Measurements from ENCODE around the gene PDK2. TPM values are rescaled to one million over a fixed set of nuclear protein-coding genes. Genes with fewer than 3 reads are reported as not detected.

PDK2 gene
- total RNA-seq, 1 donor from 2014 or later: 12.6 TPM

- Histone ChIP-seq H2AFZ (replicated peaks) (no peak overlapping the region), H4K20me1 (ENCODE audit: low read depth) (peaks cover 4% of the 10 kb centered on the region), H3K27ac (no peak overlapping the region), H3K4me1 (peaks cover 11% of the 10 kb centered on the region), H3K4me2 (no peak overlapping the region), H3K79me2 (ENCODE audit: low read depth) (no peaks in the 10 kb centered on the region), H3K4me3 (no peak overlapping the region), H3K27me3 (no peaks in the 10 kb centered on the region), H3K36me3 (no peaks in the 10 kb centered on the region), H3K9ac (no peak overlapping the region), H3F3A (ENCODE audit: low read depth) (peaks cover 11% of the 10 kb centered on the region), H3K9me3 (ENCODE audit: low read depth) (no peaks in the 10 kb centered on the region)
- Mint-ChIP-seq H3K4me1 (peaks cover 27% of the 10 kb centered on the region), H3K36me3 (peaks cover 10% of the 10 kb centered on the region), H3K27ac (no peak overlapping the region), H3K4me3 (no peak overlapping the region), H3K9me3 (no peaks in the 10 kb centered on the region), H3K27me3 (ENCODE audit: insufficient read depth, low read depth) (peaks cover 9% of the 10 kb centered on the region)
- TF ChIP-seq EZH2phosphoT487 (IDR thresholded peaks at IDR 0.05) (no peak), EZH2 (IDR thresholded peaks at IDR 0.05) (no peak), CTCF (IDR thresholded peaks at IDR 0.05) (no peak)
- no peak for DNase-seq (ENCODE audit: low spot score)
Measured at GRCh38 chr17:50107790-50108414, 12.8 kb downstream of the PDK2 start.

- Histone ChIP-seq H4K20me1 (ENCODE audit: low read depth) (peaks cover 4% of the 10 kb centered on the region), H3K79me2 (ENCODE audit: low read depth) (no peaks in the 10 kb centered on the region), H3K9ac (no peak overlapping the region), H3K4me2 (no peak overlapping the region), H3K4me1 (peaks cover 12% of the 10 kb centered on the region), H3K27ac (no peak overlapping the region), H3K9me3 (ENCODE audit: low read depth) (no peaks in the 10 kb centered on the region), H3K4me3 (no peak overlapping the region), H3F3A (ENCODE audit: low read depth) (peaks cover 11% of the 10 kb centered on the region), H3K27me3 (no peaks in the 10 kb centered on the region), H3K36me3 (no peaks in the 10 kb centered on the region), H2AFZ (replicated peaks) (no peak overlapping the region)
- Mint-ChIP-seq H3K4me1 (peaks cover 30% of the 10 kb centered on the region), H3K9me3 (no peaks in the 10 kb centered on the region), H3K36me3 (peaks cover 10% of the 10 kb centered on the region), H3K27ac (peak overlapping the region; percentile 21), H3K4me3 (no peak overlapping the region), H3K27me3 (ENCODE audit: insufficient read depth, low read depth) (peaks cover 10% of the 10 kb centered on the region)
- TF ChIP-seq EZH2phosphoT487 (IDR thresholded peaks at IDR 0.05): no peak
- TF ChIP-seq CTCF (IDR thresholded peaks at IDR 0.05): no peak
- TF ChIP-seq EZH2 (IDR thresholded peaks at IDR 0.05): no peak
- no peak for DNase-seq (ENCODE audit: low spot score)
Measured at GRCh38 chr17:50108556-50108955, 13.4 kb downstream of the PDK2 start.

DNA sequence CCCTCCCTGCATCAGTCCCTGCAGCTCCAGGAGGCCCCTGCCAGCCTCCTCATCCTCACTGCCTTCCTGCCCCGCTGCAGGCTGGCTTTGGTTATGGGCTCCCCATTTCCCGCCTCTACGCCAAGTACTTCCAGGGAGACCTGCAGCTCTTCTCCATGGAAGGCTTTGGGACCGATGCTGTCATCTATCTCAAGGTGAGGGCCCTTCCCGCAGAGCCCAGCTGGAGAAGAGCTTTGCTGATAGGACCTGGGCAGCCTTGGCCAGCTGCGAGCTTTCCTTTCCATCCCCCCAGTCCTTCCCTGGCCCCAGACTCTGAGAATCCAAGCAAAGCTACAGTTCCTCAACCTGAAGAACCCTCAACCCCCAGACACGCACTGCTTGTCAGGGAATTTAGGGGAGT is 14.1 kb downstream of the PDK2 start:
- Histone ChIP-seq H3K36me3 (no peaks in the 10 kb centered on the region), H3K4me2 (no peak overlapping the region)

More for the DNA sequence above, 14.1 kb downstream of the PDK2 start:
- no peak for DNase-seq (ENCODE audit: low spot score)
- Mint-ChIP-seq H3K36me3 (peaks cover 10% of the 10 kb centered on the region), H3K27me3 (ENCODE audit: insufficient read depth, low read depth) (peaks cover 10% of the 10 kb centered on the region), H3K9me3 (no peaks in the 10 kb centered on the region), H3K4me1 (peaks cover 33% of the 10 kb centered on the region), H3K27ac (no peak overlapping the region), H3K4me3 (no peak overlapping the region)
- H3K79me2 ChIP-seq (ENCODE audit: low read depth): no peaks in the 10 kb centered on the region
- H3F3A ChIP-seq (ENCODE audit: low read depth): peaks cover 11% of the 10 kb centered on the region
- no peak overlapping the region for H3K27ac ChIP-seq
- no peaks in the 10 kb centered on the region for H3K27me3 ChIP-seq
- peaks cover 4% of the 10 kb centered on the region for H4K20me1 ChIP-seq (ENCODE audit: low read depth)
- peaks cover 15% of the 10 kb centered on the region for H3K4me1 ChIP-seq
- no peak overlapping the region for H2AFZ ChIP-seq (replicated peaks)
- no peak for TF ChIP-seq CTCF (IDR thresholded peaks at IDR 0.05)
- TF ChIP-seq EZH2 (IDR thresholded peaks at IDR 0.05): no peak
- TF ChIP-seq EZH2phosphoT487 (IDR thresholded peaks at IDR 0.05): no peak
- no peaks in the 10 kb centered on the region for H3K9me3 ChIP-seq (ENCODE audit: low read depth)
- no peak overlapping the region for H3K9ac ChIP-seq
- no peak overlapping the region for H3K4me3 ChIP-seq

Measured in neural progenitor cell (in vitro differentiated cells).